Left ventricle myocardium inferior (tissue), 1 donor: ENCODE data around the gene MEI1. TPM values are rescaled to one million over a fixed set of nuclear protein-coding genes. Genes with fewer than 3 reads are reported as not detected.
A peak's percentile ranks its signal among the peaks of the same experiment; 100 is the strongest.

ENCODE experiments used
- DNase-seq: peaks from one replicate; pipeline ENCODE4 v3.0.0-alpha.2; 2020
- H3K27ac ChIP-seq: fragments of 200-600 bp; replicated peaks from 2 replicates; pipeline ENCODE4 v1.8.0; 2021
- H3K27me3 ChIP-seq: fragments of 200-600 bp; 2 replicates; pipeline ENCODE4 v1.8.0; 2021; ENCODE audit warnings: low read depth
- H3K36me3 ChIP-seq: fragments of 200-600 bp; 2 replicates; pipeline ENCODE4 v1.8.0; 2021
- H3K4me1 ChIP-seq: fragments of 200-600 bp; 2 replicates; pipeline ENCODE4 v1.8.0; 2021
- H3K4me3 ChIP-seq: fragments of 200-600 bp; 2 replicates; pipeline ENCODE4 v1.8.0; 2021; ENCODE audit warnings: mild to moderate bottlenecking, moderate library complexity
- H3K9me3 ChIP-seq: fragments of 200-600 bp; replicated peaks from 2 replicates; pipeline ENCODE4 v1.8.0; 2021
- CTCF ChIP-seq: fragments of 200-600 bp; IDR thresholded peaks from 2 replicates; pipeline ENCODE4 v1.8.0; 2021; ENCODE audit warnings: antibody characterized with exemption, mild to moderate bottlenecking, borderline replicate concordance
- intact Hi-C: fragments of 100-400 bp; cut with micrococcal nuclease; formaldehyde crosslinking; loops from one replicate; pipeline ENCODE4 v1.11.0; 2022
- total RNA-seq: library from RNA; stranded (reverse); fragmentation: NEBNext Ultra II Directional; extraction: Animal tissue kit (Norgen Biotek cat#: 25700); gene quantifications from one replicate; pipeline ENCODE4 v1.2.1, GENCODE V29; 2021
- donor health status: DM: no; HTN: yes; CAD: no; lungs with severe emphysema.

The MEI1 gene
- total RNA-seq, 1 donor from 2014 or later = 0.74 TPM

- TF ChIP-seq CTCF = no peak
- intact Hi-C loops = no loop called here
- Histone ChIP-seq H3K36me3 (no peaks in the 10 kb centered on the region), H3K4me1 (no peaks in the 10 kb centered on the region), H3K27me3 (no peaks in the 10 kb centered on the region), H3K9me3 (no peaks in the 10 kb centered on the region), H3K27ac (no peak overlapping the region), H3K4me3 (no peak overlapping the region)
- no peak for DNase-seq
These were observed 88.0 kb downstream of the MEI1 start for GRCh38 chr22:41787331-41787730.

- no peaks in the 10 kb centered on the region for H3K27me3 ChIP-seq
- intact Hi-C loops = no loop called here
These were observed 94.6 kb downstream of the MEI1 start for GRCh38 chr22:41793871-41794270.

GRCh38 chr22:41798736-41799135, 99.4 kb downstream of the MEI1 start:
- no peaks in the 10 kb centered on the region for H3K9me3 ChIP-seq
- H3K27ac ChIP-seq = no peak overlapping the region
- intact Hi-C loops = no loop called here
- H3K4me1 ChIP-seq = peaks cover 30% of the 10 kb centered on the region
- no peaks in the 10 kb centered on the region for H3K36me3 ChIP-seq
- no peak for DNase-seq
- H3K4me3 ChIP-seq = no peak overlapping the region
- no peak for TF ChIP-seq CTCF
- H3K27me3 ChIP-seq = no peaks in the 10 kb centered on the region

More at GRCh38 chr22:41793871-41794270, 94.6 kb downstream of the MEI1 start:
- no peaks in the 10 kb centered on the region for H3K4me1 ChIP-seq
- no peaks in the 10 kb centered on the region for H3K36me3 ChIP-seq
- no peaks in the 10 kb centered on the region for H3K9me3 ChIP-seq
- no peak overlapping the region for H3K27ac ChIP-seq
- DNase-seq = no peak
- no peak for TF ChIP-seq CTCF
- no peak overlapping the region for H3K4me3 ChIP-seq

- peak; percentile 34 for DNase-seq
- no peak for TF ChIP-seq CTCF
- peak overlapping the region; percentile 81 for H3K4me3 ChIP-seq
- peaks cover 30% of the 10 kb centered on the region for H3K4me1 ChIP-seq
- intact Hi-C loops = no loop called here
- H3K27me3 ChIP-seq = no peaks in the 10 kb centered on the region
- no peaks in the 10 kb centered on the region for H3K36me3 ChIP-seq
- H3K9me3 ChIP-seq = no peaks in the 10 kb centered on the region
- H3K27ac ChIP-seq = peak overlapping the region; percentile 90
These were observed 100.4 kb downstream of the MEI1 start for GRCh38 chr22:41799486-41800347.

- Histone ChIP-seq H3K27me3 (no peaks in the 10 kb centered on the region), H3K9me3 (no peaks in the 10 kb centered on the region), H3K27ac (peak within 1 kb of the TSS; percentile 90), H3K4me3 (peak within 1 kb of the TSS; percentile 81), H3K36me3 (no peaks in the 10 kb centered on the region), H3K4me1 (peaks cover 30% of the 10 kb centered on the region)
- peak; percentile 93 for DNase-seq
- intact Hi-C loops = no loop called here
- no peak for TF ChIP-seq CTCF
These were observed 101.2 kb downstream of the MEI1 start, which contains the start of gene CCDC134 for GRCh38 chr22:41800348-41801146. TSS of gene CCDC134 (plus strand) at chr22:41800679. CDS start at chr22:41808891, 8,212 bp downstream.
